A375 (cell line): Measurements from ENCODE around the gene PRAMEF4. TPM values are rescaled to one million over a fixed set of nuclear protein-coding genes. Genes with fewer than 3 reads are reported as not detected.

Experiments used
- small RNA-seq: library from RNA; depleted of rRNA; stranded (forward); fragments of <200 nt; gene quantifications from one replicate; pipeline ENCODE3, GENCODE V24; 2014
- total RNA-seq: library from RNA; depleted of rRNA; stranded (reverse); fragments of >200 nt; shearing (Covaris generic); gene quantifications from 2 replicates; pipeline ENCODE4 v1.2.3, GENCODE V29; 2014; rRNA removed

Gene PRAMEF4
- 0.11 TPM in 1 of 2 replicates, not detected in the other for total RNA-seq

GRCh38 chr1:12886101-12886500 lies at the start of gene PRAMEF4:
Gene PRAMEF4, minus strand, starts transcription at chr1:12886201. Its CDS starts 2,807 bp downstream, at chr1:12883394.

GRCh38 chr1:12916310-12916709 lies 30.3 kb upstream of the PRAMEF4 start, which contains the start of gene PRAMEF7:
Gene PRAMEF7, plus strand, starts transcription at chr1:12916610. Its CDS starts 1,083 bp downstream, at chr1:12917693.

GRCh38 chr1:12898170-12898569 lies 12.2 kb upstream of the PRAMEF4 start, which contains the start of gene PRAMEF10:
Gene PRAMEF10, minus strand, starts transcription at chr1:12898270. Its CDS starts 2,423 bp downstream, at chr1:12895847.

GRCh38 chr1:12856786-12857185 lies 29.2 kb downstream of the PRAMEF4 start, which contains the start of gene PRAMEF2:
Gene PRAMEF2, plus strand, starts transcription at chr1:12857086. Its CDS starts 1,924 bp downstream, at chr1:12859010.

GRCh38 chr1:12848620-12849019 lies 37.4 kb downstream of the PRAMEF4 start, which contains the start of gene HNRNPCL1:
Gene HNRNPCL1, minus strand, starts transcription at chr1:12848720. Its CDS starts 431 bp downstream, at chr1:12848289.

GRCh38 chr1:12831310-12831709 lies 54.7 kb downstream of the PRAMEF4 start, which contains the start of gene PRAMEF11:
Gene PRAMEF11, minus strand, starts transcription at chr1:12831410. Its CDS starts 2,621 bp downstream, at chr1:12828789.

Small RNA genes within 50 kb of the gene (small RNA-seq; reads per million reads assigned to genes)
- not detected for gene RNU6-1072P

Other genes with a start within 250 kb of the PRAMEF4 start
- gene AADACL4, start 242.1 kb downstream of the PRAMEF4 start, total RNA-seq, result not detected in 2 replicates
- gene AADACL3, start 170.1 kb downstream of the PRAMEF4 start, total RNA-seq, result not detected in 2 replicates
- gene CFAP107, start 140.0 kb downstream of the PRAMEF4 start, total RNA-seq, result not detected in 2 replicates
- not detected in 2 replicates for gene PRAMEF12, start 112.5 kb downstream of the PRAMEF4 start, total RNA-seq
- not detected in 2 replicates for gene PRAMEF1, start 94.8 kb downstream of the PRAMEF4 start, total RNA-seq
- gene PRAMEF11, start 54.8 kb downstream of the PRAMEF4 start, total RNA-seq, result not detected in 2 replicates
- not detected in 2 replicates for gene HNRNPCL1, start 37.5 kb downstream of the PRAMEF4 start, total RNA-seq
- not detected in 2 replicates for gene PRAMEF2, start 29.1 kb downstream of the PRAMEF4 start, total RNA-seq
- gene PRAMEF10, start 12.1 kb upstream of the PRAMEF4 start, total RNA-seq, result not detected in 2 replicates
- not detected in 2 replicates for gene PRAMEF7, start 30.4 kb upstream of the PRAMEF4 start, total RNA-seq
- gene PRAMEF6, start 61.4 kb upstream of the PRAMEF4 start, total RNA-seq, result not detected in 2 replicates
- gene PRAMEF27, start 170.4 kb upstream of the PRAMEF4 start, total RNA-seq, result not detected in 2 replicates
- not detected in 2 replicates for gene HNRNPCL3, start 174.6 kb upstream of the PRAMEF4 start, total RNA-seq
- gene PRAMEF25, start 184.6 kb upstream of the PRAMEF4 start, total RNA-seq, result not detected in 2 replicates
- not detected in 2 replicates for gene HNRNPCL2, start 230.7 kb upstream of the PRAMEF4 start, total RNA-seq